Thyroid gland (tissue), 4 donors: ENCODE results near the gene DNAJC16. TPM values are rescaled to one million over a fixed set of nuclear protein-coding genes. Genes with fewer than 3 reads are reported as not detected.

Source experiments
- DNase-seq, 2 donors: peaks; one replicate each; pipeline ENCODE4 v3.0.0-alpha.2; 2019
- H3K27ac ChIP-seq, 3 donors: fragments of 200-600 bp; sonication (generic); 1 replicate in 2 of 3; 2 replicates in 1 of 3; pipeline ENCODE4 v1.5.1; 2016 to 2019; ENCODE audit warnings: mild to moderate bottlenecking in 1 of 3, moderate library complexity in 1 of 3
- H3K27me3 ChIP-seq: fragments of 200-600 bp; sonication (generic); one replicate; pipeline ENCODE4 v1.5.1; 2019
- H3K36me3 ChIP-seq, 2 donors: fragments of 200-600 bp; sonication (generic); one replicate each; pipeline ENCODE4 v1.5.1; 2016 to 2019
- H3K4me1 ChIP-seq, 2 donors: fragments of 200-600 bp; sonication (generic); one replicate each; pipeline ENCODE4 v1.5.1; 2017 to 2019
- H3K4me3 ChIP-seq, 3 donors: fragments of 200-600 bp; sonication (generic); replicated peaks in 1 of 3; 1 replicate in 2 of 3; 2 replicates in 1 of 3; pipeline ENCODE4 v1.5.1; 2016; ENCODE audit warnings: mild to moderate bottlenecking in 1 of 3
- H3K9me3 ChIP-seq: fragments of 200-600 bp; sonication (generic); one replicate; pipeline ENCODE4 v1.5.1; 2017
- CTCF ChIP-seq, 6 experiments: fragments of 200-600 bp in 3 of 6; fragments of 450-650 bp in 3 of 6; sonication (generic) in 3 of 6; IDR thresholded peaks; one replicate each; pipeline ENCODE4 v1.5.1; 2016 to 2019; ENCODE audit warnings: antibody characterized with exemption in 6 of 6, mild to moderate bottlenecking in 2 of 6, inconsistent platforms in 1 of 6, moderate library complexity in 1 of 6
- POLR2A ChIP-seq, 2 donors: fragments of 450-650 bp; IDR thresholded peaks; one replicate each; pipeline ENCODE4 v1.6.1; 2017; ENCODE audit warnings: antibody characterized with exemption in 2 of 2, mild to moderate bottlenecking in 2 of 2, moderate library complexity in 1 of 2
- WGBS, 2 donors: methylation state at CpG; one replicate each; pipeline ENCODE4 v1.1.5; 2017; 5-methylcytosine and 5-hydroxymethylcytosine counted together
- intact Hi-C: fragments of 100-400 bp; cut with DNase I; formaldehyde crosslinking; loops from one replicate; pipeline ENCODE4 v1.15.1; 2023
- total RNA-seq, 4 donors: library from RNA; depleted of rRNA; stranded (reverse); fragments of >200 nt; gene quantifications; one replicate each; pipeline ENCODE4 v1.2.3, GENCODE V29; 2016

Gene DNAJC16
- total RNA-seq, 4 donors from 2014 or later, result 24.3 to 46.8 (median 29.7) TPM

- intact Hi-C loops, result no loop called here
- H3K27ac ChIP-seq, result peak overlapping the region; percentile 6 to 71 (median 17)
- TF ChIP-seq CTCF (IDR thresholded peaks at IDR 0.05) (no peak), POLR2A (IDR thresholded peaks at IDR 0.05) (no peak)
- peaks cover 16 to 22% of the 10 kb centered on the region in 2 donors for H3K36me3 ChIP-seq
- H3K4me3 ChIP-seq, result no peak overlapping the region
- DNase-seq, result no peak
- no peaks in the 10 kb centered on the region for H3K27me3 ChIP-seq
- H3K9me3 ChIP-seq, result no peaks in the 10 kb centered on the region
- H3K4me1 ChIP-seq, result peaks cover 10 to 12% of the 10 kb centered on the region in 2 donors
Measured at GRCh38 chr1:15571266-15571665, 44.6 kb downstream of the DNAJC16 start.

- Histone ChIP-seq H3K9me3 (no peaks in the 10 kb centered on the region), H3K4me3 (no peak overlapping the region), H3K27ac (peak overlapping the region; percentile 29 to 69 (median 41)), H3K36me3 (peaks cover 0 to 3% of the 10 kb centered on the region in 2 donors), H3K27me3 (no peaks in the 10 kb centered on the region), H3K4me1 (peaks cover 10 to 15% of the 10 kb centered on the region in 2 donors)
- no peak for TF ChIP-seq CTCF (IDR thresholded peaks at IDR 0.05)
- TF ChIP-seq POLR2A (IDR thresholded peaks at IDR 0.05), result no peak
- intact Hi-C loops, result no loop called here
- DNase-seq, result peak; percentile 18 to 22
- WGBS, 2 donors, result 62 to 64% methylated on average over 9 of the region's 9 CpGs
Measured at GRCh38 chr1:15573477-15573876, 46.8 kb downstream of the DNAJC16 start.

- no peak overlapping the region for H3K4me3 ChIP-seq
- H3K9me3 ChIP-seq, result no peaks in the 10 kb centered on the region
- DNase-seq, result no peak
- 77 to 87% methylated on average over 6 of the region's 6 CpGs for WGBS, 2 donors
- no peaks in the 10 kb centered on the region for H3K36me3 ChIP-seq
- H3K4me1 ChIP-seq, result peaks cover 19 to 27% of the 10 kb centered on the region in 2 donors
- H3K27me3 ChIP-seq, result no peaks in the 10 kb centered on the region
- peak overlapping the region in 1 of 3 donors; percentile 23 for H3K27ac ChIP-seq
- intact Hi-C loops, result no loop called here
- TF ChIP-seq POLR2A (IDR thresholded peaks at IDR 0.05), result no peak
- no peak for TF ChIP-seq CTCF (IDR thresholded peaks at IDR 0.05)
Measured at GRCh38 chr1:15574741-15575140, 48.1 kb downstream of the DNAJC16 start.

DNA sequence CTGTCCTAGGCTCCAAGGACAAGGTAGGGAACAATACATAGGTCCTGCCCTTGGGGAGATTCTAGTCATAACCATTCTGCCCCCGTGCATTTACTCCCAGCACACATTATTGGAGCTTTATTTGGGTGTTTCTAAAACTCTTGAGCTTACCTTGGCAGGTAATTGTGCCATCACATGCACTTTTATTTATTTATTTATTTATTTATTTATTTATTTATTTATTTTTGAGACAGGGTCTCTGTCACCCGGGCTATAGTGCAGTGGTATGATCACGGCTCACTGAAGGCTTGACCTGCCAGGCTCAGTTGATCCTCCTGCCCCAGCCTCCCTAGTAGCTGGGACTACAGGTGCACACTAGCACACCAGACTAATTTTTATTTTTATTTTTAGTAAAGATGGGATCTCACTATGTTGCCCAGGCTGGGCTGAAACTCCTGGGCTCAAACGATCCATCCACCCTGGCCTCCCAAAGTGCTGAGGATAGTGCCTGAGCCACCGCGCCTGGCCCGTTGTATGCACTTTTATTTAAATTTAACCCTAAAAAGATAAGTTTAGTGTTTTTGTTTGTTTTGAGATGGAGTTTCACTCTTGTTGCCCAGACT lies 49.0 kb downstream of the DNAJC16 start:
- H3K27me3 ChIP-seq, result no peaks in the 10 kb centered on the region
- no peaks in the 10 kb centered on the region for H3K9me3 ChIP-seq
- WGBS, 2 donors, result 95 to 96% methylated on average over 7 of the region's 7 CpGs
- H3K36me3 ChIP-seq, result no peaks in the 10 kb centered on the region
- intact Hi-C loops, result no loop called here
- H3K4me3 ChIP-seq, result no peak overlapping the region
- H3K27ac ChIP-seq, result no peak overlapping the region
- DNase-seq, result no peak
- TF ChIP-seq POLR2A (IDR thresholded peaks at IDR 0.05) (no peak), CTCF (IDR thresholded peaks at IDR 0.05) (no peak)
- H3K4me1 ChIP-seq, result peaks cover 24 to 32% of the 10 kb centered on the region in 2 donors

- WGBS, 2 donors, result 64 to 77% methylated on average over 4 of the region's 4 CpGs
- H3K4me1 ChIP-seq, result peaks cover 18 to 21% of the 10 kb centered on the region in 2 donors
- no peak for DNase-seq
- no peaks in the 10 kb centered on the region for H3K36me3 ChIP-seq
- intact Hi-C loops, result no loop called here
- TF ChIP-seq CTCF (IDR thresholded peaks at IDR 0.05) (no peak), POLR2A (IDR thresholded peaks at IDR 0.05) (no peak)
- no peaks in the 10 kb centered on the region for H3K9me3 ChIP-seq
- no peak overlapping the region for H3K27ac ChIP-seq
- H3K4me3 ChIP-seq, result no peak overlapping the region
- no peaks in the 10 kb centered on the region for H3K27me3 ChIP-seq
Measured at GRCh38 chr1:15577691-15578090, 51.0 kb downstream of the DNAJC16 start.
